Measurements from ENCODE around the gene DNAJB14.

DNA sequence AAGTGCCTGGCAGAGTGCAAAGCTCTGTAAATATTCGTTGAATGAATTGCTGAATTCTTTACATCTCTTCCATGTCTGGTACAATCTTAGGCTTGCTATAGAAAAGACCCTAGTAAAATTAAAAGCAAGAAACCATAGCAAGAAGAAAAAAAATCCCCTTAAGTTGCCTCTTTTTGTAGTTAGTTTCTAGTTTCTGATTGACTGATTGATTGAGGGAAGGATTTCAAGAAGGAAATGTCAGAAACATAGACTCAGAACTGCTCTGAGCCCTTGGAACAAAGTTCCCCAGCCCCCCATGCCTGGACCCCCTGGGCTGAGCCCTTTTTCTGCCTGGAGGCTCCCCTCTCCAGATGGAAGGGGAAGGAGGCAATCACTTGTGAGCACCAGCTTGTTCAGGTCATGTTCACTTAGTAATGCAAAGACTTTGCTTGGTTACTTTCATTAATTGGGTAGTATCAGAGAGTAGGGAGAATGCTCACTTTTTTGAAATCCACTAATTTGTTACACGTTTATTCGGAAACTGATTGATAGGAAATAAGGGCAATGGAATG, 94.1 kb downstream of the DNAJB14 start:
- TF ChIP-seq ZNF274 (IDR thresholded peaks at IDR 0.05; ENCODE audit: low read depth, low read length) (no peak), POLR2A (IDR thresholded peaks at IDR 0.05; ENCODE audit: borderline replicate concordance, extremely low read depth, insufficient read depth, insufficient read length) (no peak)
- TF ChIP-seq, protein P1, sequence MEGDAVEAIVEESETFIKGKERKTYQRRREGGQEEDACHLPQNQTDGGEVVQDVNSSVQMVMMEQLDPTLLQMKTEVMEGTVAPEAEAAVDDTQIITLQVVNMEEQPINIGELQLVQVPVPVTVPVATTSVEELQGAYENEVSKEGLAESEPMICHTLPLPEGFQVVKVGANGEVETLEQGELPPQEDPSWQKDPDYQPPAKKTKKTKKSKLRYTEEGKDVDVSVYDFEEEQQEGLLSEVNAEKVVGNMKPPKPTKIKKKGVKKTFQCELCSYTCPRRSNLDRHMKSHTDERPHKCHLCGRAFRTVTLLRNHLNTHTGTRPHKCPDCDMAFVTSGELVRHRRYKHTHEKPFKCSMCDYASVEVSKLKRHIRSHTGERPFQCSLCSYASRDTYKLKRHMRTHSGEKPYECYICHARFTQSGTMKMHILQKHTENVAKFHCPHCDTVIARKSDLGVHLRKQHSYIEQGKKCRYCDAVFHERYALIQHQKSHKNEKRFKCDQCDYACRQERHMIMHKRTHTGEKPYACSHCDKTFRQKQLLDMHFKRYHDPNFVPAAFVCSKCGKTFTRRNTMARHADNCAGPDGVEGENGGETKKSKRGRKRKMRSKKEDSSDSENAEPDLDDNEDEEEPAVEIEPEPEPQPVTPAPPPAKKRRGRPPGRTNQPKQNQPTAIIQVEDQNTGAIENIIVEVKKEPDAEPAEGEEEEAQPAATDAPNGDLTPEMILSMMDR (IDR thresholded peaks at IDR 0.05 in 2 of 3, conservative IDR thresholded peaks at IDR 0.05 in 1 of 3; ENCODE audit: borderline replicate concordance in 1 of 3, insufficient read depth in 1 of 3, low read depth in 2 of 3, low read length in 2 of 3), result no peak
- TF ChIP-seq, protein P2, sequence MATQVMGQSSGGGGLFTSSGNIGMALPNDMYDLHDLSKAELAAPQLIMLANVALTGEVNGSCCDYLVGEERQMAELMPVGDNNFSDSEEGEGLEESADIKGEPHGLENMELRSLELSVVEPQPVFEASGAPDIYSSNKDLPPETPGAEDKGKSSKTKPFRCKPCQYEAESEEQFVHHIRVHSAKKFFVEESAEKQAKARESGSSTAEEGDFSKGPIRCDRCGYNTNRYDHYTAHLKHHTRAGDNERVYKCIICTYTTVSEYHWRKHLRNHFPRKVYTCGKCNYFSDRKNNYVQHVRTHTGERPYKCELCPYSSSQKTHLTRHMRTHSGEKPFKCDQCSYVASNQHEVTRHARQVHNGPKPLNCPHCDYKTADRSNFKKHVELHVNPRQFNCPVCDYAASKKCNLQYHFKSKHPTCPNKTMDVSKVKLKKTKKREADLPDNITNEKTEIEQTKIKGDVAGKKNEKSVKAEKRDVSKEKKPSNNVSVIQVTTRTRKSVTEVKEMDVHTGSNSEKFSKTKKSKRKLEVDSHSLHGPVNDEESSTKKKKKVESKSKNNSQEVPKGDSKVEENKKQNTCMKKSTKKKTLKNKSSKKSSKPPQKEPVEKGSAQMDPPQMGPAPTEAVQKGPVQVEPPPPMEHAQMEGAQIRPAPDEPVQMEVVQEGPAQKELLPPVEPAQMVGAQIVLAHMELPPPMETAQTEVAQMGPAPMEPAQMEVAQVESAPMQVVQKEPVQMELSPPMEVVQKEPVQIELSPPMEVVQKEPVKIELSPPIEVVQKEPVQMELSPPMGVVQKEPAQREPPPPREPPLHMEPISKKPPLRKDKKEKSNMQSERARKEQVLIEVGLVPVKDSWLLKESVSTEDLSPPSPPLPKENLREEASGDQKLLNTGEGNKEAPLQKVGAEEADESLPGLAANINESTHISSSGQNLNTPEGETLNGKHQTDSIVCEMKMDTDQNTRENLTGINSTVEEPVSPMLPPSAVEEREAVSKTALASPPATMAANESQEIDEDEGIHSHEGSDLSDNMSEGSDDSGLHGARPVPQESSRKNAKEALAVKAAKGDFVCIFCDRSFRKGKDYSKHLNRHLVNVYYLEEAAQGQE (IDR thresholded peaks at IDR 0.05; ENCODE audit: low read depth), result no peak
- TF ChIP-seq, protein P3, sequence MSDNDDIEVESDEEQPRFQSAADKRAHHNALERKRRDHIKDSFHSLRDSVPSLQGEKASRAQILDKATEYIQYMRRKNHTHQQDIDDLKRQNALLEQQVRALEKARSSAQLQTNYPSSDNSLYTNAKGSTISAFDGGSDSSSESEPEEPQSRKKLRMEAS (IDR thresholded peaks at IDR 0.05), result no peak

Measured in HCT116 (cell line).